HepG2 (cell line): Measurements from ENCODE around the gene OR52L1. TPM values are rescaled to one million over a fixed set of nuclear protein-coding genes. Genes with fewer than 3 reads are reported as not detected.
A peak's percentile ranks its signal among the peaks of the same experiment; 100 is the strongest.

Experiments
- ATAC-seq: fragments of 200-7000 bp; cut with Tn5 transposase; 3 replicates; pipeline ENCODE4 v1.9.1; 2020; ENCODE audit warnings: mild to moderate bottlenecking, moderate library complexity
- BruUV-seq: library from RNA; stranded (reverse); fragments of 400-500 nt; replicated peaks from 2 replicates; lab custom pipeline; 2021; lab: Mats Ljungman, UMichigan
- CTCF ChIA-PET: fragments of 300-600 bp; formaldehyde crosslinking; extraction: SDS; loops from one replicate; lab custom pipeline; 2021; ENCODE audit warnings: low total read pairs, inconsistent platforms, low intra/inter-chr PET ratio; lab: Yijun Ruan, JAX
- POLR2A ChIA-PET: fragments of 350-600 bp; sonication (Branson Sonifier 250); formaldehyde crosslinking; loops from one replicate; lab custom pipeline; 2020; ENCODE audit warnings: antibody characterized with exemption, inconsistent platforms; lab: Yijun Ruan, JAX
- DNase-seq: peaks from one replicate; pipeline ENCODE4 v3.0.0-alpha.2; 2015; ENCODE audit warnings: low spot score
- FAIRE-seq: peaks from 3 replicates; lab custom pipeline; 2011; peaks lifted over from hg19 to GRCh38; lab: Jason Lieb, UNC
- H2AFZ ChIP-seq: one replicate; pipeline ENCODE4 v1.6.1; 2011; ENCODE audit warnings: low read length, inconsistent platforms
- H3K27ac ChIP-seq: fragments of 300-600 bp; 3 replicates; pipeline ENCODE4 v1.8.0; 2011; ENCODE audit warnings: mixed run types, mild to moderate bottlenecking, mixed read lengths, low read length, inconsistent platforms; ENCODE audit not compliant: insufficient read depth; ENCODE audit errors: extremely low read length
- H3K27me3 ChIP-seq, 2 experiments: fragments of 200-600 bp in 1 of 2; 2 replicates in 1 of 2; 3 replicates in 1 of 2; pipeline versions ENCODE4 v1.6.0 to v1.8.0; 2011; ENCODE audit warnings: low read length in 2 of 2, mild to moderate bottlenecking in 2 of 2, moderate library complexity in 2 of 2, inconsistent platforms in 1 of 2; ENCODE audit not compliant: insufficient read depth in 2 of 2, control insufficient read depth in 1 of 2
- H3K36me3 ChIP-seq, 2 experiments: fragments of 200-600 bp in 1 of 2; replicated peaks in 1 of 2; 2 replicates in 1 of 2; 3 replicates in 1 of 2; pipeline versions ENCODE4 v1.5.1 to v1.8.0; 2011; ENCODE audit warnings: low read length in 2 of 2, inconsistent platforms in 1 of 2; ENCODE audit not compliant: insufficient read depth in 2 of 2, control insufficient read depth in 1 of 2
- H3K4me1 ChIP-seq: 2 replicates; pipeline ENCODE4 v1.5.1; 2012; ENCODE audit warnings: low read length, inconsistent platforms; ENCODE audit not compliant: insufficient read depth
- H3K4me2 ChIP-seq: 2 replicates; pipeline ENCODE4 v1.6.0; 2011; ENCODE audit warnings: low read depth, low read length, inconsistent platforms
- H3K4me3 ChIP-seq, 3 experiments: fragments of 200-600 bp in 1 of 3; sonication (generic), shearing (Covaris generic) in 1 of 3; replicated peaks in 1 of 3; 2 replicates each; pipeline ENCODE4 v1.5.1; 2011 to 2016; ENCODE audit warnings: low read length in 3 of 3, inconsistent platforms in 2 of 3, low read depth in 2 of 3, mild to moderate bottlenecking in 2 of 3, control low read depth in 1 of 3, mixed read lengths in 1 of 3; ENCODE audit not compliant: insufficient read depth in 1 of 3
- H3K79me2 ChIP-seq: one replicate; pipeline ENCODE4 v1.6.1; 2011; ENCODE audit warnings: low read length, inconsistent platforms; ENCODE audit not compliant: insufficient read depth
- H3K9ac ChIP-seq: 2 replicates; pipeline ENCODE4 v1.6.0; 2011; ENCODE audit warnings: mild to moderate bottlenecking, low read depth, low read length, inconsistent platforms; ENCODE audit not compliant: insufficient read depth
- H3K9me3 ChIP-seq: 2 replicates; pipeline ENCODE4 v1.5.1; 2012; ENCODE audit warnings: mild to moderate bottlenecking, low read length
- H4K20me1 ChIP-seq: 2 replicates; pipeline ENCODE4 v1.6.0; 2011; ENCODE audit warnings: inconsistent platforms, mild to moderate bottlenecking, low read length, moderate library complexity; ENCODE audit not compliant: insufficient read depth
- FOXA1 ChIP-seq, 2 experiments: fragments of 450-650 bp in 1 of 2; sonication (generic) in 1 of 2; formaldehyde crosslinking in 1 of 2; IDR thresholded peaks; 2 replicates each; pipeline versions ENCODE4 v1.4.0 to v1.6.1; 2016 to 2020; ENCODE audit warnings: missing genetic modification reagents in 1 of 2
- HOXD1 ChIP-seq: sonication (generic); formaldehyde crosslinking; IDR thresholded peaks from 2 replicates; pipeline ENCODE4 v1.5.0; 2020; ENCODE audit warnings: missing genetic modification reagents
- KDM6A ChIP-seq: IDR thresholded peaks from 2 replicates; pipeline ENCODE4 v1.6.1; 2016; ENCODE audit warnings: low read depth
- NPAS2 ChIP-seq: sonication (generic); formaldehyde crosslinking; IDR thresholded peaks from 2 replicates; pipeline ENCODE4 v1.8.0; 2022; ENCODE audit warnings: mild to moderate bottlenecking, missing genetic modification reagents, borderline replicate concordance
- PHF5A ChIP-seq: IDR thresholded peaks from one replicate; pipeline ENCODE4 v1.6.1; 2018; ENCODE audit warnings: low read depth, missing genetic modification reagents; ENCODE audit not compliant: unreplicated experiment
- RAD21 ChIP-seq: fragments of 450-650 bp; formaldehyde crosslinking; IDR thresholded peaks from 2 replicates; pipeline ENCODE4 v1.5.0; 2020; ENCODE audit warnings: mild to moderate bottlenecking
- SMC3 ChIP-seq: IDR thresholded peaks from 2 replicates; pipeline ENCODE4 v1.6.1; 2011; ENCODE audit warnings: low read length, improper control_type of control experiment
- STAG1 ChIP-seq: sonication (generic); formaldehyde crosslinking; IDR thresholded peaks from 2 replicates; pipeline ENCODE4 v1.4.0; 2020; ENCODE audit warnings: missing genetic modification reagents
- ZNF550 ChIP-seq: sonication (generic); formaldehyde crosslinking; IDR thresholded peaks from 2 replicates; pipeline ENCODE4 v1.4.0; 2020; ENCODE audit warnings: mild to moderate bottlenecking, missing genetic modification reagents, borderline replicate concordance
- ZNF619 ChIP-seq: sonication (generic); formaldehyde crosslinking; IDR thresholded peaks from 2 replicates; pipeline ENCODE4 v1.4.0; 2020; ENCODE audit warnings: mild to moderate bottlenecking, missing genetic modification reagents
- ZNF629 ChIP-seq: sonication (generic); formaldehyde crosslinking; conservative IDR thresholded peaks from 2 replicates; pipeline ENCODE4 v1.5.0; 2020; ENCODE audit warnings: missing genetic modification reagents
- ZNF784 ChIP-seq: sonication (generic); formaldehyde crosslinking; IDR thresholded peaks from 2 replicates; pipeline ENCODE4 v1.5.1; 2020; ENCODE audit warnings: missing genetic modification reagents, mild to moderate bottlenecking, borderline replicate concordance
- WGBS: methylation state at CpG from one replicate; pipeline ENCODE4 v1.1.6; 2017; ENCODE audit warnings: low lambda C conversion rate; 5-methylcytosine and 5-hydroxymethylcytosine counted together
- in situ Hi-C: cut with HindIII; loops from 2 replicates; pipeline ENCODE4 v1.10.0; 2017; ENCODE audit warnings: low pct_unique_long_range_greater_than_20kb; ENCODE audit not compliant: extremely low pct_ligation_motif_present
- intact Hi-C: fragments of 100-400 bp; cut with micrococcal nuclease; formaldehyde crosslinking; loops from one replicate; pipeline ENCODE4 v1.10.0; 2022; ENCODE audit not compliant: unreplicated experiment
- polyA plus RNA-seq, 8 experiments: library from polyadenylated mRNA; depleted of rRNA in 3 of 8; stranded (reverse) in 7 of 8; unstranded in 1 of 8; fragments of >200 nt; fragmentation: Illumina TruSeq in 4 of 8; extraction: Trizol in 4 of 8; gene quantifications; 2 replicates each; pipeline versions ENCODE4 v1.2.1 to v1.2.3, GENCODE V29; 2011 to 2016; ENCODE audit warnings: low read depth in 4 of 8, missing spikeins in 1 of 8, mixed read lengths in 1 of 8; ENCODE audit not compliant: insufficient read depth in 1 of 8
- total RNA-seq, 5 experiments: library from RNA; depleted of rRNA; stranded (reverse); fragments of >200 nt; fragmentation: Illumina TruSeq; extraction: Trizol; gene quantifications; 2 replicates each; pipeline ENCODE4 v1.2.3, GENCODE V29; 2016; ENCODE audit warnings: low read depth in 1 of 5
- TF ChIP-seq, protein P1 (sequence below): sonication (generic); formaldehyde crosslinking; IDR thresholded peaks from 2 replicates; pipeline ENCODE4 v1.5.0; 2020; ENCODE audit warnings: mild to moderate bottlenecking, missing genetic modification reagents, moderate library complexity
- TF ChIP-seq, protein P2 (sequence below): IDR thresholded peaks from 2 replicates; pipeline ENCODE4 v1.6.1; 2016; ENCODE audit warnings: control low read depth
- TF ChIP-seq, protein P3 (sequence below): sonication (generic); formaldehyde crosslinking; IDR thresholded peaks from 2 replicates; pipeline ENCODE4 v1.5.1; 2020; ENCODE audit warnings: mild to moderate bottlenecking, missing genetic modification reagents

The OR52L1 gene
- total and polyA plus RNA-seq, 2 of the 13 experiments (the other 11 are each of a cell fraction or from before 2014, with no cell fraction given), result not detected

DNA sequence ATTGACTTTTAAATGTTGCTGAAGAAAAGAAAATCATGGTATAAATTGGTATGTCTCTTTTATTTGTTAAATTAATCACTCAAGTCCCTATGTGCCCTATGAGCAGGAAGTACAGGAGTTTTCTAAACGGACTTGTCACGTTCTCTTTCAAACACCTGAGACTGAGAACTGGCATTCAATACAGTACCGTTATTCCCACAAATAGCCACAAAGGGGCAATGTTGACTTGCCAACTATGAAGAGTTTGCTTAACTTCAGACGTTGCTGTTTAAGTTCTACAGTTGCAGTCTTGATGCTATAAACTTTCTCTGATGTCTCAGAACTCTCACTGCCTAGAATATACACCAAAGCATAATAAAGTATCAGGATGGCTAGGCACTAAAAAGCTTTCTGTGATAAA is 36.2 kb upstream of the OR52L1 start:
- no peak overlapping the region for H2AFZ ChIP-seq
- intact Hi-C loops (loop anchor here (1.0 to 2.0 kb wide), 3 partner anchors 275 to 330 kb away; no protein-coding TSS in a partner anchor), in situ Hi-C loops (loop anchor here (10.0 kb wide), 1 partner anchor 292 kb away; no protein-coding TSS in a partner anchor)
- BruUV-seq, result no TSS peak
- no peak overlapping the region for H3K4me2 ChIP-seq
- FAIRE-seq (peak; percentile 64), DNase-seq (peak; percentile 43), ATAC-seq (peak; percentile 70)
- no peaks in the 10 kb centered on the region for H4K20me1 ChIP-seq
- H3K27ac ChIP-seq, result no peak overlapping the region
- H3K9me3 ChIP-seq, result no peaks in the 10 kb centered on the region
- POLR2A ChIA-PET, result no interaction called here
- no peaks in the 10 kb centered on the region for H3K79me2 ChIP-seq
- 3% methylated on average over 4 of the region's 4 CpGs for WGBS
- H3K4me3 ChIP-seq, result no peak overlapping the region
- H3K9ac ChIP-seq, result no peak overlapping the region
- TF ChIP-seq, protein P1, sequence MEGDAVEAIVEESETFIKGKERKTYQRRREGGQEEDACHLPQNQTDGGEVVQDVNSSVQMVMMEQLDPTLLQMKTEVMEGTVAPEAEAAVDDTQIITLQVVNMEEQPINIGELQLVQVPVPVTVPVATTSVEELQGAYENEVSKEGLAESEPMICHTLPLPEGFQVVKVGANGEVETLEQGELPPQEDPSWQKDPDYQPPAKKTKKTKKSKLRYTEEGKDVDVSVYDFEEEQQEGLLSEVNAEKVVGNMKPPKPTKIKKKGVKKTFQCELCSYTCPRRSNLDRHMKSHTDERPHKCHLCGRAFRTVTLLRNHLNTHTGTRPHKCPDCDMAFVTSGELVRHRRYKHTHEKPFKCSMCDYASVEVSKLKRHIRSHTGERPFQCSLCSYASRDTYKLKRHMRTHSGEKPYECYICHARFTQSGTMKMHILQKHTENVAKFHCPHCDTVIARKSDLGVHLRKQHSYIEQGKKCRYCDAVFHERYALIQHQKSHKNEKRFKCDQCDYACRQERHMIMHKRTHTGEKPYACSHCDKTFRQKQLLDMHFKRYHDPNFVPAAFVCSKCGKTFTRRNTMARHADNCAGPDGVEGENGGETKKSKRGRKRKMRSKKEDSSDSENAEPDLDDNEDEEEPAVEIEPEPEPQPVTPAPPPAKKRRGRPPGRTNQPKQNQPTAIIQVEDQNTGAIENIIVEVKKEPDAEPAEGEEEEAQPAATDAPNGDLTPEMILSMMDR (CRISPR knock-in tag), result peak; percentile 74
- TF ChIP-seq, protein P2, sequence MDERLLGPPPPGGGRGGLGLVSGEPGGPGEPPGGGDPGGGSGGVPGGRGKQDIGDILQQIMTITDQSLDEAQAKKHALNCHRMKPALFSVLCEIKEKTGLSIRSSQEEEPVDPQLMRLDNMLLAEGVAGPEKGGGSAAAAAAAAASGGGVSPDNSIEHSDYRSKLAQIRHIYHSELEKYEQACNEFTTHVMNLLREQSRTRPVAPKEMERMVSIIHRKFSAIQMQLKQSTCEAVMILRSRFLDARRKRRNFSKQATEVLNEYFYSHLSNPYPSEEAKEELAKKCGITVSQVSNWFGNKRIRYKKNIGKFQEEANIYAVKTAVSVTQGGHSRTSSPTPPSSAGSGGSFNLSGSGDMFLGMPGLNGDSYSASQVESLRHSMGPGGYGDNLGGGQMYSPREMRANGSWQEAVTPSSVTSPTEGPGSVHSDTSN (CRISPR knock-in tag), result no peak
- no peak for TF ChIP-seq ZNF629 (CRISPR knock-in tag)
- no peak for TF ChIP-seq NPAS2
- TF ChIP-seq, protein P3, sequence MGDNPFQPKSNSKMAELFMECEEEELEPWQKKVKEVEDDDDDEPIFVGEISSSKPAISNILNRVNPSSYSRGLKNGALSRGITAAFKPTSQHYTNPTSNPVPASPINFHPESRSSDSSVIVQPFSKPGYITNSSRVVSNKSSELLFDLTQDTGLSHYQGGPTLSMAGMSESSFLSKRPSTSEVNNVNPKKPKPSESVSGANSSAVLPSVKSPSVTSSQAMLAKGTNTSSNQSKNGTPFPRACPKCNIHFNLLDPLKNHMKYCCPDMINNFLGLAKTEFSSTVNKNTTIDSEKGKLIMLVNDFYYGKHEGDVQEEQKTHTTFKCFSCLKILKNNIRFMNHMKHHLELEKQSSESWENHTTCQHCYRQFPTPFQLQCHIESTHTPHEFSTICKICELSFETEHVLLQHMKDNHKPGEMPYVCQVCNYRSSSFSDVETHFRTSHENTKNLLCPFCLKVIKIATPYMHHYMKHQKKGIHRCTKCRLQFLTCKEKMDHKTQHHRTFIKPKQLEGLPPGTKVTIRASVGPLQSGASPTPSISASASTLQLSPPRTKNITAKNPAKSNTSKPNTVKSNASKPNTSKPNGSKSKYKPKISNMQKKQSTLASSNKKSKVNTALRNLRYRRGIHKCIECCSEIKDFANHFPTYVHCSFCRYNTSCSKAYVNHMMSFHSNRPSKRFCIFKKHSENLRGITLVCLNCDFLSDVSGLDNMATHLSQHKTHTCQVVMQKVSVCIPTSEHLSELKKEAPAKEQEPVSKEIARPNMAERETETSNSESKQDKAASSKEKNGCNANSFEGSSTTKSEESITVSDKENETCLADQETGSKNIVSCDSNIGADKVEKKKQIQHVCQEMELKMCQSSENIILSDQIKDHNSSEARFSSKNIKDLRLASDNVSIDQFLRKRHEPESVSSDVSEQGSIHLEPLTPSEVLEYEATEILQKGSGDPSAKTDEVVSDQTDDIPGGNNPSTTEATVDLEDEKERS (CRISPR knock-in tag), result no peak
- TF ChIP-seq ZNF550 (CRISPR knock-in tag), result no peak
- TF ChIP-seq SMC3, result peak; percentile 54; the same call in 1 of the 2 replicates
- TF ChIP-seq KDM6A (CRISPR knock-in tag), result no peak
- no peak for TF ChIP-seq ZNF619 (CRISPR knock-in tag)
- TF ChIP-seq RAD21 (CRISPR knock-in tag), result peak; percentile 33; the same call in 1 of the 2 replicates
- TF ChIP-seq HOXD1 (CRISPR knock-in tag), result no peak
- TF ChIP-seq PHF5A (CRISPR knock-in tag), result no peak
- peak; percentile 77 for TF ChIP-seq STAG1
- TF ChIP-seq FOXA1 (IDR thresholded peaks at IDR 0.05), result no peak
- TF ChIP-seq FOXA1 (CRISPR knock-in tag; IDR thresholded peaks at IDR 0.05), result no peak
- no peak for TF ChIP-seq ZNF784 (CRISPR knock-in tag)
- TF ChIP-seq, all 625 proteins: peak for 4
- Histone ChIP-seq H3K4me1 (no peaks in the 10 kb centered on the region), H3K27me3 (no peaks in the 10 kb centered on the region), H3K36me3 (no peaks in the 10 kb centered on the region)
- CTCF ChIA-PET, result interaction anchor here (1.2 to 2.5 kb wide), 3 partner anchors 276 to 331 kb away, joined by 7 to 14 read pairs (median 12); no protein-coding TSS in a partner anchor
